HG03045 (cell line): ENCODE data around the gene TMEM108.

Experiments used
- ATAC-seq: cut with Tn5 transposase; IDR thresholded peaks from one replicate; pipeline ENCODE4 v1.9.1; 2021; ENCODE audit warnings: mild to moderate bottlenecking, moderate library complexity; ENCODE audit not compliant: unreplicated experiment

The TMEM108 gene

DNA sequence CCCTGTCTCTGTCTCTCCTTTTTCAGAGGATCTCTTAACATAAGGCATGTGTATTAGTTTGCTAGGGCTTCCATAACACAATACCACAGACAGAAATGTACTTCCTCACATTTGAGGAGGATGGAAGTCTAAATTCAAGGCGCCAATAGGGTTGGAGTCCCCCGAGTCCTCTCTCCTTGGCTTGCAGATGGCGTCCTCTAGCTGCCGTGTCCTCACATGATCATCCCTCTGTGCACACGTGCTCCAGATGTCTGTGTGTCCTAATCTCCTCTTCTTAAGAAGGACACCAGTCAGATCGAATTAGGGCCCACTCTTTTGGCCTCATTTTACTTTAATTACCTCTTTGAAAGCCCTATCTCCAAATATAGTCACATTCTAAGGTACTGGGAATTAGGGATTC lies 338.6 kb downstream of the TMEM108 start:
- no peak for ATAC-seq

DNA sequence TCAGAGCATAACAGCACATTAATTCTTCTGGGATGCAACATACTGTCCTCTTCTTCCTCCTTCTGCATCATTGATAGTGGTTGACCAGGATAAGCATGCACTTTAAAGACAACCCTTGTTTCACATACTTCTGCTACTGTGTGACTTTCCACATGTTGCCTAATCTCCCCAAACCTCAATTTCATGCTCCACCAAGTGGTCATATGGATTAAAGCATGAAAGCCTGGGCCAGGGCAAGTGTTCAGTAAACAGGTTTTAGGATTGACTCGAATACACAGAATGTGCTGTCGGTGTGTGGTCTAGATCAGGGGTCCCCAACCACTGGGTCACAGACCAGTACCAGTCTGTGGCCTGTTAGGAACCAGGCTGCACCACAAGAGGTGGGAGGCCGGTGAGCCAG lies 339.2 kb downstream of the TMEM108 start:
- no peak for ATAC-seq

DNA sequence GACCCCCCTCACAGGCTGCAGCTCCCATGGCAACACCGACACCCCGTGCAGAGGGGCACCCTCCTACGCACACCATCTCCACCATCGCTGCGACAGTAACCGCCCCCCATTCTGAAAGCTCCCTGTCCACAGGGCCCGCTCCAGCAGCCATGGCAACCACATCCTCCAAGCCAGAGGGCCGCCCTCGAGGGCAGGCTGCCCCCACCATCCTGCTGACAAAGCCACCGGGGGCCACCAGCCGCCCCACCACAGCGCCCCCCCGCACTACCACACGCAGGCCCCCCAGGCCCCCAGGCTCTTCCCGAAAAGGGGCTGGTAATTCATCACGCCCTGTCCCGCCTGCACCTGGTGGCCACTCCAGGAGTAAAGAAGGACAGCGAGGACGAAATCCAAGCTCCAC lies 341.7 kb downstream of the TMEM108 start:
- no peak for ATAC-seq

DNA sequence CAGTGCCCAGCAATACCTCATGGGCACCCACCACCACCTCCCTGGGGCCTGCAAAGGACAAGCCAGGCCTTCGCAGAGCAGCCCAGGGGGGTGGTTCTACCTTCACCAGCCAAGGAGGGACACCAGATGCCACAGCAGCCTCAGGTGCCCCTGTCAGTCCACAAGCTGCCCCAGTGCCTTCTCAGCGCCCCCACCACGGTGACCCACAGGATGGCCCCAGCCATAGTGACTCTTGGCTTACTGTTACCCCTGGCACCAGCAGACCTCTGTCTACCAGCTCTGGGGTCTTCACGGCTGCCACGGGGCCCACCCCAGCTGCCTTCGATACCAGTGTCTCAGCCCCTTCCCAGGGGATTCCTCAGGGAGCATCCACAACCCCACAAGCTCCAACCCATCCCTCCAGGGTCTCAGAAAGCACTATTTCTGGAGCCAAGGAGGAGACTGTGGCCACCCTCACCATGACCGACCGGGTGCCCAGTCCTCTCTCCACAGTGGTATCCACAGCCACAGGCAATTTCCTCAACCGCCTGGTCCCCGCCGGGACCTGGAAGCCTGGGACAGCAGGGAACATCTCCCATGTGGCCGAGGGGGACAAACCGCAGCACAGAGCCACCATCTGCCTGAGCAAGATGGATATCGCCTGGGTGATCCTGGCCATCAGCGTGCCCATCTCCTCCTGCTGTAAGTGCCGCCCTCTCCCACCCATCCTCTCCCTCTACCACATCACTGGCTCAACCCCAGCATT lies 342.5 kb downstream of the TMEM108 start:
- no peak for ATAC-seq

DNA sequence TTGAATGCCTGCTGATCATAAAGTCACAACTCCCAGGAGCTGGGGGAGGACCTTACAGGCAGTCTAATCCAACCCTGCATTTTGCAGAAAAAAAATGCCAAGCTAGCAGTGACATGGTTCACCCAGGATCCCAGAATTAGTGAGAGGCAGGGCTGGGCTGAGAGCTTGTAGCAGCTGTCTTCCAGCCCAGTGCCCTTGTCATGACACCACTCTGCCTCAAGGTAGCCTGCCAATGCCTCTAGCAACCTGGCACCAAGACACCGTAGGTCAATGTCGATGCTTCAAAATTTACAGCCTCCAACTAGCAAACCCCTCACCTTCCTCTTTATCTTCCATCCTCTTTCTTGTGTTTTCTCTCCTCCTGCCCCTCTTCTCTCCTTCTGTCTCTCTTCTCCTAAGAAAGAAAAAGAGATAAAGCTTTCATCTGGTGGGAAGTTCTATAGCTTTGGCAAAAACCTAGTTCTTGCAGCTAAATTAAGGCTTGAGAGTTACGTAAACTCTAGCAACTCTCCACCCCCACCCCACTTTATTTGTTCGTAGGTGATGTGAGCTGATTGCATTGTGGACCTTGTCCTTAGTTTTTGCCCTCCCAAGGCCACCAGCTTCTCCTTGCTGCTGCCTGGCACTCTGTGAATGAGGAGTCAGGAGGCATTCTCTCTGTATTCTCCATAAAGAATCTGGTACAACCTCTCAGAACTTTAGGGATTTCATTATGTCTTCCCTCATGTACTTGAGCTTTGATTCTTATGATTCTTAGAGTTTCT lies 343.3 kb downstream of the TMEM108 start:
- no peak for ATAC-seq

DNA sequence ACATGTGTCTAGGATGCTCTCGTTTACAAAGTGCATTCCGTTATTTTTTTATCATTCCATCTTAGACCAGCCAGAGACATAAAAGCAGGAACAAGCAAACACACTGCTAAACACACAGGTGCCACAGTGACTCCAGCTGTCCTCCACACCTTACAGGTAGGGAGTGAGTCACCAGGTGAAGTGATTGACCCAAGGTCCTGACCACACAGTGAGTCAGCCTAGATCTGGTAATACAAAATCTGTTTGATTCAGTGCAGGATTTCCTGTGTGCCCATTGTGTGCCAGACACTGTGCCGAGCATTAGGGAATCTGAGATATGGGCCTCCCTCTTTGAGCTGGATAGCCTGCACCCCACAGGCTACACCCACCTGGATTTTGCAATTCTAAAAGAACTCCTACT lies 345.0 kb downstream of the TMEM108 start:
- no peak for ATAC-seq

DNA sequence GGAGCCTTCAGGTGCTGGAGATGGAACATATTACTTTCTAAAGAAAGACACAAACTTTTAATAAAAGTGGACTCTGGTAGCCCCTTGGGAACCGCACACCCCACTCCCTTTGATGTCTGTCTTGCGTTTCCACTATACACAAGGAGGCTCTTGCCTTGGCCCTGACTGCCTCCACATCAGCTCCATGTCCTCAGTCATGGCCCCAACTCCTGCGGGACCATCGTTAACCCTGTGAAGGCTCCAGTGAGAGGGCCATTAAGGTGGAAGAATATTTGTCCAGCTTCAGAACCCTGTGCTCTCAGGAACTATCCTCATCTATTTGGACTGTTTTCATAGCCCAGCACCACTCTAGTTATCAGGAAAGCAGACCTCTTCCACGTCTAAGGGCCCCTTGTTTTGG lies 345.6 kb downstream of the TMEM108 start:
- ATAC-seq = no peak

DNA sequence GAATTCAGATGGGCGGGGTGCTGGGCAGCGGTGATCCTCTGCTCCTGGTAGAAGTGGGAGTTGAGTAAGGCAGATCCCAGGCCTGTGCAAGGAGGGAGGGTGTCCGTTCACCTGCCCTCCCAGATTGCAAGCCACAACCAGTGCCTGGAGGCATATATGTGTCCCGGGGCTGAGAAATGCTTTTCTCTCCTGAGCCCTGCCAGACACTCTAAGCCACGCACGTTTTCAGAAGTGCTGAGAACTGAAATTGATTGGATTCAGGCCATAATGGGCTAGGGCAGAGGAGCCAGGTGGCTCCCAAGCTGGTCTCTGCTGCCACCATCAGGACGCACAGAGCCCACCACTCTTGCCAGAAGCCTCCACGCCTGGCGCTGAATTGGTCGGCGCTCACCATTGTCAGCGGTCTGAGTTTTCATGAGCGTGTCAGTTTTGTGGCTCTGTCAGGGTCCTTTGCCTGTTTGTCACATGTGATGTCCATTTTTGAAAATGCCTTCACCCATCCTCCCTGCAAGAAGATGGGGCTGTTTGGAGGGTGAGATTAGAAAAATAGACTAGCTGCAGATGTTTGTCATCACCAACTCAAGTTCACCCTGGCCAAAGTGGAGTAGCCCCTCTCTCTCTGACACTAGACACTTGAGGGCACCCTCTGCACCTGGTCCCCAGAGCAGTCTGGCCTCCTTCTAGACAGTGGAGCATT lies 346.3 kb downstream of the TMEM108 start:
- ATAC-seq = peak; percentile 51

DNA sequence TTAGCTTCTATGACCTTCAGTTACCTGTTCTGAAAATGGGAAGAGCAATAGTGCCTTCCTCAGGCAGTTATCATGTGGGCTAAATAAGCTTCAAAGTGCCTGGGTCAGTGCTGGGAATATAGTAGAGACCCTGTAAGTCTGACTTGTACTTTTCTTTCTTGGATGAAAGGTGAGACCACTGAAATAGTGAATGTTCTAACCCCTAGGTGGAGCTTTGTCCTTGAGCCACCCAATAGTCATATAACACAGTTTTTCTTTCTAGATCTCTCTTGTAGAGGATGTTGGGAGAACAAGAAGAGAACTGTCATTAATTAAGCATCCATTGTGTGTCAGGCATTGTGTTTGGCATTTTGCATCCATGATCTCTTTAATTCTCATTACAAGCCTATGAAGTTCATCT lies 348.7 kb downstream of the TMEM108 start:
- ATAC-seq = no peak

DNA sequence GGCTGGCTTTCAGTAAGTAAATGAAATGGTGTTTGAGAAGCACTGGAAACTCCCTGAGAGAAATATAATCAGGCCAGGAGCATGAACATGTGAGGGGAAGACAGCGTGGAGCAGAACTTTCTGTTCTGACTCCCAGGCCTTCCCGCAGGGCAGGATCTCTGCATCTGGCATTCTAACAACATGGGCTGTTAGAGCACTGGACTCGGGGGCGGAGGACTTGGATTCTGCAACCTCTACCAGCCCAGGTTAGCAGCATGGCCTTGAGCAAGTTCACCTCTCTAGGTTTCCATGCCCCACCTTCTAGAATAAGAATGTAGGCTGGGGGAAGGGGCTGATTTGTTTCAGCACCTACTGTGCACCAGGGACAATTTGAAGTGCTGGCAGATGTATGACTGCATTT lies 349.1 kb downstream of the TMEM108 start:
- no peak for ATAC-seq

DNA sequence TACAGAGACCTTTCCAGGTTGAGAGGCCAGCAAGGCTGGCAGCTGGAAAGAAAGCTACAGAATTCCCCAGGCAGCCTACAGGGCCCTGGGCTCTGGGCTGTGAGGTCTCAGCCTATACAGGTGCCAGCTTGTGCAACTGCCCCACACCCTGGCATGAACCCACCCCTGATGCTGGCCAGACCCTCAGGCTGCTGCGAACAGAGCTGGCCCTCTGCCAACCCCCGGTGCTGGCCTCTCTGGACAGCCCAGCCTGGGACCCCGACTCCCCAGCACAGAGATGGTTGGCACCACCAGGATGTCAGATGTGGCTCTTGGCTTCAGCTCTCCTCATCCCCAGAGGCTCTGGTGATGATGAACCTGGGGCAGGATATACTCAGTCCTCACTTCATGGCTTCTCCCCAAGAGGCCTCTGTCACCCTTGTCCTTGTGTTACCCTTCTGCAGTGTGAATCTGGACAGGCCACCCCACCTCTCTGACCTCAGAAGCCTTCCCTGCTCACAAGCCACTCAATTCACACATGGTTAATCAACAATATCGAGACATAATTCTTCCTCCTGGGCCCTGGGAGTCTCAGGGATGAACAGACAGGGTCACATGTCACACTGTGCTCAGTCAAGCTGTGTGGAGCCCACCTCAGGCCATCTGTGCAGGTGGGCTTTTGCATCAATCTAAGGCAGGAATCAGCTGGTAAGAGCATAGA lies 350.7 kb downstream of the TMEM108 start:
- no peak for ATAC-seq

DNA sequence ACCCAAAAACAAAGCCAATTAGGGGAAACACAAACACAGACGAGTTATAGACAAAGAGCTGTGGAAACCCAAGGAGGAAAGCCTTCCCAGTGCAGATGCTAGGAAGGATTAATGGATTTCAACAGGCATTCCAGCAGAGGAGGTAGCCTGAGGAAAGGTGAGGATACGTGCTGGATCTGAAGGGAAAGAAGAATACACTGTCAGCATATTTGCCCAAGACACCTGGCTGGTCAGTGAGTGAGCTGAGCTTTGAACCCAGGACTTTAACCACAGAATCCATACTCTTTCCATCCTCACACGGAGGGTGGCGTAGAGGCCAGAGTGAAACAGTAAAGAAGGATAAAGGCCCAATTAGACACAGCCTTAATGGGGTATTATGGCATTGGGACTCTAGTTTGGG lies 352.5 kb downstream of the TMEM108 start:
- ATAC-seq = no peak

DNA sequence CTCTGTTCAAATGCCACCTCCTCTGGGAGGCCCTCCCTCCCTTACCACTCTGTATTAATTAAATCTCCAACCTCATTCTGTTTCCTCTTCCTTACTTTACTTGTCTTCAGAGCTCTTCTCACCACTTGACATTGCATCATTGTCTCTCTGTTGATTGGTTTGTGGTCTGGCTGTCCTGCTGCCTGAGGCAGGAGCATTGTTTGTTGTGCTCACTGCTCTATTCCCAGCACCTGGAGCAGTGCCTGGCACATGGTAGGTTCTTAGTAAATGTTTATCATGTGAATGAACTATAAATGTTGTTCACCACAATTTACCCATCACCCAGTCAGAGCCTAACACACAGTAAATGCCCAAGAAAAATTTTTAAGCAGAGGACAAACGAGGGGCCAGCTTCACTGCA lies 355.0 kb downstream of the TMEM108 start:
- no peak for ATAC-seq

DNA sequence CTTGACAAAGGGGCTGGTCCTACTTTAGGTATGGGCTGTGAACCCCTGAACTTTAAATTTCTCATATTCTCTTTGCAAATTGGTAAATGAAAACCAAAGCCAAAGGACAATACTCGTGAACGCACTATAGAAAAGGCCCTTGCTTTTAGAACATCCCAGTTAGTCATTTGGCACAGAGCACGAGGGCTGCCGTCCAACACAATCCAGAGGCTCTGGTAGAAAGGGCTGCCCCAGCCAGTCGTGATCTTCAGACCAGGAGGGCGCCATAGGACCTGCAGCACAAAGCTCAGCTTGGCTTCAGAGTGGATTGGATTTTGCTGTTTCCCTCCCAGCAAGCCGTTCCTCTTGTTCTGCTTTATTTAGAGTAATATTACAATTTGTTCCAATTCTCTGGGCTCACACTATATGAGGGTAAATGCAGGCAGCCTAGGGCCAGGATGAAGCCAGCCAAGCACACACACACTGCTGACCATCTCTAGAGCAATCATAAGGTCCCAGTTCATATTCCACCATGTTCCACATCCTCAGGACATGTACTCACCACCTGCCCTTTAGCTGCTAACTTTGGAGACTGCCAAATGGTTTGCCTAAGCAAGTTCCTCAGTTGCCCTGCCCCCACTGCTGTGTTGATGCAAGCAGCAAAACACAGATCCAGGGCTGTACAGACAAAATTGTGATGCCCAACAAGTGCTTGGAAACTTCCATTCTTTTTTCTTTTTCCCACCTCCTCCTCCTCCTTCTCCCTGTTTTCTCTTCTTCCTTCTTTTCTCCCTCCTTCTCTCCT lies 355.7 kb downstream of the TMEM108 start:
- no peak for ATAC-seq

DNA sequence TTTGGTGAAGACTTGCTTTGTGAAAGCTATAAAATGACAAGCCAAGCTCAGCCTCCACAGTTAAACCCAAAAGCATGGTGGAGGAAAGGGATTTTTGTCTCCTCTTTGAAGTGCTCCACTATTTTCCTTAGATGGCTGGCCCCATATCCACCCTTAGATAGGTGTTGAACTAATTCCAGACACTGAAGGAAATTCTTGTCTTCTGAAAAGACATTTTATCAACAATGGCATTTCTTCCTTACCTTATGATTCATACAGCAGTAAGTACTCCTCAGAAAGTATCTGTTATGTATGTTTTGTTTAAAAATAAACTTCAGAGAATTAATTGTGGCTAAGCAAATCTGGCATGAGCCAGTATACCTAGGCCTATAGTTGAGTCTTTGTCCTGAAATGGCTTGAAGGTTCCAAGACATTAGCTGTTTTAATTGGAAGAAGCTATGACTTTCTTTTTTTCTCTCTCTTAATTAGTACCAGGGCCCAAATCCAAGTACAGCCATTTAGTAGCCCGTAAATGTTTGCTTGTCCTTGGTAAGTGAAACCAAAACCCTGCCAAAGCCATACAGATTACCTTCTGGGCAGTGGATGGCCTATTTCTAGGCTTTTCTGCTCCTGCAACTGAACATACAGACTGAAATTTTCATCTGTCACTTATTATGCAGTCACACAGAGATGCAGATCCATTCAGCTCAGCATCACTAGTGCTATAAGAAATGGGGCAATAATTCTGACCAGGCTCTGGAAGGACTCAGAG lies 356.5 kb downstream of the TMEM108 start:
- ATAC-seq = no peak

DNA sequence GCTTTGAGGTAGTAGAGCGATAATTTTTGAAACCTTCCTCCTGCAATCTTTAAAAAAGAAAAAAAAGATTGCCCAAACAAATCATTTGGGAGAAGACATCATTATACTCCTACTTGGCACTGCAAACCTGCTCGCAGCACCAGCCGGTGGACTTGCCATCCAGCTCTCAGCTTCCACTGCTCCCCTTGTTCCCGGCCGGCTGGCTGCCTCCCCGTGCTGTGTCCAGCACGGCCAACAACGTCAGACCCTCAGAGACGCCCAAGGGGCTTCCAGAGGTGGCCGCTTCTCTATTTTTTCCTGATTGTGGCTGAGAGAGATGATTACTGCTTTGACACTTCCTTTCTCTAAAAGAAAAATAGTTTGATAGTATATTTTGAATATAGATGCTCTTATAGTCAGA lies 358.7 kb downstream of the TMEM108 start:
- no peak for ATAC-seq

DNA sequence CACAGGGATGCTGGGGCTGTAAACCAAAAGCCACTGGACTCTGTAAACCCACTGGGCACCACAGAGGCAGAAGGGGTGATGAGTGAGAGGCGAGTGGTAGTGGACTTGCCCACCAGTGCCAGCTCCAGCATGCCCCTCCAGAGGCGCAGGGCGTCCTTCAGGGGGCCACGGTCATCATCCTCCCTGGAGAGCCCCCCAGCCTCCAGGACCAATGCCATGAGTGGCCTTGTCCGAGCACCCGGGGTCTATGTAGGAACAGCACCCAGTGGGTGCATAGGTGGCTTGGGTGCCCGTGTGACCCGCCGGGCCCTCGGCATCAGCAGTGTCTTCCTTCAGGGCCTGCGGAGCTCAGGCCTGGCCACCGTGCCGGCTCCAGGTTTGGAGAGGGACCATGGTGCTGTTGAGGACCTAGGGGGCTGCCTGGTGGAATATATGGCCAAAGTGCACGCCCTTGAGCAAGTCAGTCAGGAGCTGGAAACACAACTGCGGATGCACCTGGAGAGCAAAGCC lies 361.9 kb downstream of the TMEM108 start, which contains the start of gene BFSP2:
Gene BFSP2 (plus strand): TSS at position 51 of the 510 bp plus-strand sequence. CDS start 28 bp downstream, at position 79.
- ATAC-seq = no peak

DNA sequence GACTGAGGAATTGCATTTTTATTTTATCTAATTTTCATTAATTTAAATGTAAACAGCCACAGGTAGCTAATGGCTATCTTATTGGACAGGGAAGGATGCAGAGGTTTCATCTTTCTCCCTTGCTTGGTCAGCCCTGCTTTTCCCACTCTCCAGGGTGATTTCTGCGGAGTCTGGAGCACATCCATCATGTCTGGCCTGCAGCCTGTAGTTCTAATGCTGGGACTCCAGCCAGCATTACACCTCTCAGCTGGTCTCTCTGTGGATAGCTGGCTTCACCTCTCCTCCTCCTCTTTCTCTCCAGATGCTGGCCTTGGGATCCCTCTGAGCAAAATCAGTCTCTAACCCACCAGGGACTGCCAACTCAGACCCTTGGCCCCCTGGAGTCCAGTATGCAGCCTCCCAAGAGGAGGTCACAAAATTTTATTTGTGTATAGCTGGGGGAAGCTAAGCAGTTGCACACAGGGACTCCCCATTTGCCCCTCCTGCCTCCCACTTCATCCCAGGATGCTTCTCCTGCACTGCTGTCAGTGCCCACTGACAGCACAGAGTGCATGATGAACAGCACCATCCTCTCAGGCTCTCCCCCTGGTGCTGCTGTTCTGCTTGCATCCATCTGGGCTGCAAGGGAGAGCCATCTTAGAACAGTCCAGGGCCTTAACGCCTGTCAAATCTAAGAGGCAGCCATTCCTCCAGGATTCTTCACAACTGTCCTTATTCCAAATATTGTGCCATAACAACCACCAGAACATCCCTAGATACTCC lies 363.4 kb downstream of the TMEM108 start:
- no peak for ATAC-seq

DNA sequence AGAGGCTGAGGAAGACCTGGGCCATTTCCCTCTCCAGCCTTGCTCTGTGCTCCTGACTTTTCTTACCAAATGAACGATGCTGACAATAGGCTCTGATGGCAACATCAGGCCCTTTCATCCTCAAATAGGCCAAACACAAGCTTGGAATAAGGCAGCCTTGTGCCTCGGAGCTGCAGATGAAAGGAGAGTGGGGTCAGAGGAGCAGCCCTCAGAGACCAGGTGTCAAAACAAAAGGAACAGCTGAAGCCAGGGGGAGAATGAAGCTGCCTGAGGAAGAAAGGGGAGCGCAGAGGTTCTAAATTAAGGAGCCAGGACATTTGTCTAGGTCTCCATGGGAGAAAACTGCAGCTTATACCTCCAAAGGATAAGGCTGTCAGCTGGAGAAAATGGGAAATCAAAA lies 366.7 kb downstream of the TMEM108 start:
- no peak for ATAC-seq
